Parathyroid adenoma (tissue), 2 donors: ENCODE results near the gene FAM78B.

Experiments used
- H2AFZ ChIP-seq: fragments of 300-600 bp; sonication (generic); one replicate; pipeline ENCODE4 v1.7.0; 2017; ENCODE audit warnings: antibody characterized with exemption, mild to moderate bottlenecking
- H3K27ac ChIP-seq: fragments of 300-600 bp; sonication (generic); one replicate; pipeline ENCODE4 v1.7.0; 2017
- H3K27me3 ChIP-seq: fragments of 300-600 bp; sonication (generic); one replicate; pipeline ENCODE4 v1.7.0; 2017; ENCODE audit warnings: low read length; ENCODE audit not compliant: control insufficient read depth, insufficient read depth
- H3K36me3 ChIP-seq: fragments of 300-600 bp; sonication (generic); one replicate; pipeline ENCODE4 v1.7.0; 2017; ENCODE audit warnings: low read length; ENCODE audit not compliant: control insufficient read depth, insufficient read depth
- H3K4me1 ChIP-seq: fragments of 300-600 bp; sonication (generic); one replicate; pipeline ENCODE4 v1.7.0; 2017; ENCODE audit warnings: control low read depth
- H3K4me2 ChIP-seq: fragments of 300-600 bp; sonication (generic); one replicate; pipeline ENCODE4 v1.7.0; 2017; ENCODE audit warnings: low read length
- H3K4me3 ChIP-seq: fragments of 300-600 bp; sonication (generic); one replicate; pipeline ENCODE4 v1.7.0; 2017; ENCODE audit warnings: low read depth, low read length
- H3K79me2 ChIP-seq: fragments of 300-600 bp; sonication (generic); one replicate; pipeline ENCODE4 v1.7.0; 2017; ENCODE audit warnings: control low read depth
- H3K9ac ChIP-seq: fragments of 300-600 bp; sonication (generic); one replicate; pipeline ENCODE4 v1.7.0; 2017; ENCODE audit warnings: mild to moderate bottlenecking
- H3K9me3 ChIP-seq: fragments of 300-600 bp; sonication (generic); one replicate; pipeline ENCODE4 v1.7.0; 2017; ENCODE audit warnings: low read length; ENCODE audit not compliant: control insufficient read depth
- CTCF ChIP-seq: fragments of 300-600 bp; sonication (generic); IDR thresholded peaks from one replicate; pipeline ENCODE4 v1.7.0; 2017; ENCODE audit warnings: antibody characterized with exemption, mild to moderate bottlenecking
- donor health status: primary hyperparathyroidism.

Gene FAM78B

DNA sequence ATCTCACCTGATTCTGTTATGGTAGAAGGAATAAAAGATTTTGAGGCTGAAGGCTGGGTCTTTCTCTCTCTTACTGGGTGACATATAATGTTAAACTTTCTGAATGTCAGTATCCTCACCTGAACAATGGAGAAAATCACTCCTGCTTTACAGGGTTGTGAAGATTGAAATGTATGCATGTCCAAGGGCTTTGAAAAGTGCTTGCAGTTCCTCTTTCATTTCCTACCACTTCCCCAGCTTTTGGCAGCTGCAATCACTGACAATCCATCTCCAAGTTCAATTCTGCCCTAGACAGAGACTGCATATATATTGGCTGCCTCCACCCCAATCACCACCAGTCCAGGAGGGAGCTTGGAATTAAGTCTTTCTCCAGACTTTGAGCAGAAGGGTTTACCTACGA, 39.8 kb downstream of the FAM78B start:
- H3K79me2 ChIP-seq, result no peaks in the 10 kb centered on the region
- no peak overlapping the region for H3K4me3 ChIP-seq
- H3K27ac ChIP-seq, result no peak overlapping the region

GRCh38 chr1:166122873-166123466, 43.8 kb downstream of the FAM78B start:
- Histone ChIP-seq H3K9ac (no peak overlapping the region), H3K4me3 (no peak overlapping the region), H3K4me1 (no peaks in the 10 kb centered on the region), H3K27me3 (no peaks in the 10 kb centered on the region), H3K4me2 (no peak overlapping the region), H2AFZ (no peak overlapping the region), H3K27ac (no peak overlapping the region), H3K9me3 (no peaks in the 10 kb centered on the region), H3K79me2 (no peaks in the 10 kb centered on the region), H3K36me3 (no peaks in the 10 kb centered on the region)
- TF ChIP-seq CTCF, result no peak

More for the DNA sequence above, 39.8 kb downstream of the FAM78B start:
- Histone ChIP-seq H2AFZ (no peak overlapping the region), H3K36me3 (no peaks in the 10 kb centered on the region), H3K4me1 (no peaks in the 10 kb centered on the region), H3K9ac (no peak overlapping the region), H3K4me2 (no peak overlapping the region), H3K9me3 (no peaks in the 10 kb centered on the region), H3K27me3 (no peaks in the 10 kb centered on the region)
- TF ChIP-seq CTCF, result no peak

DNA sequence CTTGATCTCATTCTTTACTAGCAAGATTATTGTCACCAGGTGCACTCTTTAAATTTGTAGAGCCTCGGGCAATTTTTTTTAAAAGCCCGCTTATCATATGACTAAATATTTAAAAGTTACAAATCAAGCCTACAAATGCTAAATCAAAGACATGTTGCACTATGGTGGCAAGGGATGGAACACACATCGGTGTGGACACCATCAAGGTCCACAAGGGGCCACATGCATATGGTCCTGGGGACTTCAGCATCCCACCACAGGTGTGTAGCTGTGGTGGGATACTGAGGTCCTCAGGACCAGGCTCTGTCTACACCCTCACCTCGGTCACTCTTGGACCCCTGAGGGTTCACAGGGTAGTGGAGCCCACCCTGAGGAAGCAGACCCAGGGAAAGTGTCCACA, 45.8 kb downstream of the FAM78B start:
- Histone ChIP-seq H3K27ac (no peak overlapping the region), H3K4me3 (no peak overlapping the region), H3K9me3 (no peaks in the 10 kb centered on the region), H3K4me1 (no peaks in the 10 kb centered on the region), H3K79me2 (no peaks in the 10 kb centered on the region), H3K4me2 (no peak overlapping the region), H2AFZ (no peak overlapping the region), H3K36me3 (no peaks in the 10 kb centered on the region), H3K9ac (no peak overlapping the region), H3K27me3 (no peaks in the 10 kb centered on the region)
- no peak for TF ChIP-seq CTCF

GRCh38 chr1:166120281-166120680, 46.5 kb downstream of the FAM78B start:
- Histone ChIP-seq H3K4me1 (no peaks in the 10 kb centered on the region), H2AFZ (no peak overlapping the region), H3K36me3 (no peaks in the 10 kb centered on the region), H3K79me2 (no peaks in the 10 kb centered on the region), H3K4me3 (no peak overlapping the region), H3K9ac (no peak overlapping the region), H3K27me3 (no peaks in the 10 kb centered on the region), H3K27ac (no peak overlapping the region), H3K9me3 (no peaks in the 10 kb centered on the region), H3K4me2 (no peak overlapping the region)
- no peak for TF ChIP-seq CTCF

DNA sequence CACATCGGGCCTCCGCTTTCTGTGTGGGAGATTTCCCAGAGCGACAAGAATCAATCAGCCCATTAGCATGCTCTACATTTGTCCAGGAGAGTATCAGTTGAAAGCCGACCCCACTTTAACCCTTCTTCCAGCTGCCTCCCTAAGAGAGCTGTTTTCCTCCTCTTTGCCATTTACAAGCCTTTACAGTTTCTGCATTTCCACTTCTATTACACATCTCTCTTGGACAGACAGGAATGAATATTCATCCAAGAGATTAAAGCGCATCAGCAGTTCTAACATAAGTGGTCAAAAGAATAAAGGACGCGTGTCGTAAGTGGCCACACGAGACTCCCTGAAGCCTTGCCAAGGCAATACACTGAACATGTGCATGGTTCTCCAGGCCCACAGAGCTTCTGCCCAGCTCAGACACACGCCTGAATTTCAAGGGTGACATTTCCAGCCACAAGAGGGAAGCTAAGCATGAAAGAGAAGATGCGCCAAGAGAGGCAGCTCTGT, 47.3 kb downstream of the FAM78B start:
- Histone ChIP-seq H3K4me2 (no peak overlapping the region), H3K79me2 (no peaks in the 10 kb centered on the region), H3K36me3 (no peaks in the 10 kb centered on the region), H3K4me3 (no peak overlapping the region), H3K9ac (no peak overlapping the region), H3K9me3 (no peaks in the 10 kb centered on the region), H2AFZ (peak overlapping the region; percentile 62), H3K4me1 (no peaks in the 10 kb centered on the region), H3K27me3 (no peaks in the 10 kb centered on the region), H3K27ac (peak overlapping the region; percentile 36)
- TF ChIP-seq CTCF, result no peak
